HT-29 (cell line): ENCODE data around the gene CD209. TPM values are rescaled to one million over a fixed set of nuclear protein-coding genes. Genes with fewer than 3 reads are reported as not detected.

Source experiments
- DNase-seq: peaks from one replicate; pipeline ENCODE4 v3.0.0-alpha.2; 2015; ENCODE audit warnings: low spot score
- total RNA-seq: library from RNA; depleted of rRNA; stranded (reverse); fragments of >200 nt; shearing (Covaris generic); gene quantifications from 2 replicates; pipeline ENCODE4 v1.2.3, GENCODE V29; 2014

Gene CD209
- total RNA-seq, 1 experiment from 2014 or later = not detected

DNA sequence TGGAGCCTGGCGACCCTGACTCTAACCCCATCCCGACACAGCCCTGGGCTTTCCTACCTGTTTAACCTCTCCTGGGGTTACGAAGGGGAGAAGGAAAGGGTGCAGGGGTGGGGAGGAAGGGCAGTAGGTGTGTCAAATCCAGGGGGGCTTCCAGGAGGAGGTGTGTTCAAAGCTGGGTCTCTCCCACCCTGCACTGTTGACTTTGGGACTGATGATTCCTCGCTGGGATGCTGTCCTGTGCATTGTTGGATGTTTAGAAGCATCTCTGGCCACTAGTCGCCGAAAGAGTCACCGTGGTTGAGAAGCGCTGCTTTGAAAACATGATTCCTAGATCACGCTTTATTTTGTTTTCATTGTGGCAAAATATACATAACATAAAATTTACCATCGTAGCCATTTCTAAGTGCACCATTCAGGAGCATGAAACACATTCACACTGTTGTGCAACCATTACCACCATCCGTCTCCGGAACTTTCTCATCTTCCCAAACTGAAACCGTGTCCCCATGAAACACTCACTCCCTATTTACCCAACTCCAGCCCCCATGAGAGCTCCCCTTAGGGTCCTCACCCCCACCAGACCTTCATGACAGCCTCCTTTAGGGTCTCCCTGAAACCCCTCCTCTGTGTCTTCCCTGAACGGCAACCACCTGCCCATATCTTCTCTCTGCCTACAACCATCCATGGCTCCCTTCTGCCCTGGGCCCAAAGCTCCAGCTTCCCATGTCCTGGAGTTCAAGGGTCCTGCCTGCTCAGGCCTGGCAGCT is 41.0 kb downstream of the CD209 start:
- DNase-seq = no peak

DNA sequence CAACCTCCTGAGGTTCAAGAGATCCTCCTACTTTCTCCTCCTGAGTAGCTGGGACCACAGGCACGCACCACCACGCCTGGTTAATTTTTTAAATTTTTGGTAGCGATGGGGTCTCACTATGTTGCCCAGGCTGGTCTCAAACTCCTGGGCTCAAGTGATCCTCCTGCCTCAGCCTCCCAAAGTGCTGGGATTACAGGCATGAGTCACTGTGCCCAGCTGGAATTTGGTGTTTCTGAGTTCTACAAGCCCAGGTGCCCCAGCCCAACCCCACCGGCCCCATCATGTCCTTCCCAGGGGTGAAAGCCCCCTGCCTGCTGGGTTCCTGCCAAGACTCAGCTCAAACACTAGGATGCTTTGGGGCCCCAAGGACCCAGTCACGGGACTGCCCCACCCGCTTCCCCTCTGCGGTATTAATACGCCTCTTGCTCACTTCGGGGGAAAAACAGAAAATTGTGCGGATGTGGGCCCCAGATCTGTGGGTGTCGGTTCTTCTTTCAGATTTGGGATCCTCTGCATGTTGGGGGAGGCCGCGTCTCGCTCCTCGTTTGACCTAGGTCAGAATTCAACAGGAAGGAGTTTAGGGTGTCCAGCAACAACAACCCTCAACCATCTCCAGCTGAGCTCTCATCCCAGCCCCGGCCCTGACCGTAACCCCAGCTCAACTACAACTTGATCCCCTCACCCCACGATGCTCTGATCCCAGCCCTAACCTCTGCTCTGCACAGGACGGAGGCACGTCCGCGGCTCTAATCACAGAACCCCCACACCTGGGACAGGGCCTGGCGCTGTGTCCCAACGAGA is 41.7 kb downstream of the CD209 start:
- no peak for DNase-seq

DNA sequence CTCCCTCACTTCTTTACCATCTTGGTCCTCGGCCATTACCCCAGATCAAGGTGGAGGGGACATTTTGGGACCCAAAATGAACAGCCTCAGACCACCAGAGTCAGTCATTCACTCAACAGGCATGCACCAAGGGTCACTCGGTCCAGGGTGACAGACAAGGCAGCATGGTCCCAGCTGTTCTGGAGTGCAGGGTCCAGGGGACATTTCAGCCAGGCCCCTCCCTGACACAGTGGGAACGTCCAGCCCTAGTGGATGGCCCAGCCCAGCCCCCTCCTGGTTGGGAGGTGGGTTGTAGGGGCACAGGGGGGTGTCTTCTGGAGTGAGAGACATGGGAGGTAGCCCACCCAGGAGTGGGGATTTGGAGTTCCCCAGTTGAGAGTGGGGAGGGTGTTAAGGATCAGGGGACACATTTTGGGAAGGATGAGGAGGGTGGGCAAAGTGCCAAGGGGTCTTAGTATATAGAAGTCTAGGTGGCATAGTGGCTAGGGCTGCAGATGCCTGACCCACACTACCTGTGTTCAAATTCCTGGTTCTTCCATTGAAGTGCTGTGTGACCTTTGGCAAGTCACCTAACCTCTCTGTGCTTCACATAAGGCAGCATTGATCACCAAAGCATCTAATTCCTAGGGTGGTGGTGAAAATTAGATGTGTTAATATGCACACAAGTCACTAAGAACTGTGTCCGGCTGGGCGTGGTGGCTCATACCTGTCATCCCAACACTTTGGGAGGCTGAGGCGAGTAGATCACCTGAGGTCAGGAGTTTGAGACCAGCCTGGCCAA is 42.9 kb downstream of the CD209 start:
- no peak for DNase-seq

DNA sequence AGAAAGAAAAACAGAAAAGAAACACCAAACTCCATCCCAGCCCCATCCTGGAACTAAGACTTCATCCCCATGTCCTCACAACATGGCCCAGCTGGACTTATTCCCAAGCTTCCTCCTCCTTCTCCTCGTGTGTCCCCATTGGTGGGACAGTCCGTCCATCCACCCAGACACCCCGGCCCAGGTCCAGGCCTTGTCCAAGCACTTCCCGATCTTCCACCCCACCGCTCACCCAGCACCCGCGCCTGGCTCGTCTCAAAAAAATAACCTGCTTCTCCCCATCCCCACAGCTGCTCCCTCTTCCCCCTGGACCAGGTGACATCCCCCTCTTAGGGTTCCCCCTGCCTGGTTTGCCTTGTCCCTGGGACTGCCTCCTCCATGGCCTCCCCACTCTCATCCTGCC is 44.0 kb downstream of the CD209 start:
- no peak for DNase-seq

DNA sequence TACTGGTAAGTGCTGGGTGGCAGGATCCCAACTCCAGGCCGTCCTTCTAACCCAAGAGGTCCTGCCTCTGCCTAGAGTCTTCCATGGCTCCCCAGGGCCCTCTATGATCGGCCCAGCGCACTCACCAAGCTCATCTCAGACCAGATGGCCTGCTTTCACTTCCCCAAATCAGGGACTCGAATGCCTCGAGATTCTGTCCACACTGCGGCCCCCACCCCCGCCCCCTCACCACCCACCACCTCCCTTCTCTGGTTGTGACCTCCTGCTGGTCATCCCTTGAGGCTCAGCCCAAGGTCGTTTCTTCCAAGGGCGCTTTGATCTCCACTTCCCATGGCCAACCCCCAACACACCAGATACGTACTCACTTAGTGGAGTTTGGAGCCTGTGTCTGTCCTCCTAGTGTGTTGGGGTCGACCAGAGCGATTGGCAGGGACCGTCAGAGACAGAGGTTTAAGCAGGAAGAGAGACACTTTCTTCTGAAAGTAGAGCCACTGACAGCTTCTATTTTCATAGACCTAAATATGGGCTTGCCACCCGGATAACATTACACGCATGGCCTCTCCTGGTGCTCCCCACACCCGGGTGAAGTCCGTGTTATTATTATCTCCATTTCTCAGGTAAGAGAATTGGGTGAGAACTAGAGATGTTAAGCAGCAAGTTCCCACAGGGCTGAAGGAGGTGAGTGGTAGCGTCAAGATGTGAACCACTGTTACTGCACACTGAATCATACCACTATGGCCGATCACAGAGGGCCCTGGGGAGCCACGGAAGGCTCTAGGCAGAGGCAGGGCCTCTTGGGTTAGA is 45.5 kb downstream of the CD209 start, which contains the start of gene FCER2:
Gene FCER2, minus strand, starts transcription at position 478 of the 804 bp plus-strand sequence. CDS start 2,371 bp downstream, outside the sequence.
- no peak for DNase-seq

DNA sequence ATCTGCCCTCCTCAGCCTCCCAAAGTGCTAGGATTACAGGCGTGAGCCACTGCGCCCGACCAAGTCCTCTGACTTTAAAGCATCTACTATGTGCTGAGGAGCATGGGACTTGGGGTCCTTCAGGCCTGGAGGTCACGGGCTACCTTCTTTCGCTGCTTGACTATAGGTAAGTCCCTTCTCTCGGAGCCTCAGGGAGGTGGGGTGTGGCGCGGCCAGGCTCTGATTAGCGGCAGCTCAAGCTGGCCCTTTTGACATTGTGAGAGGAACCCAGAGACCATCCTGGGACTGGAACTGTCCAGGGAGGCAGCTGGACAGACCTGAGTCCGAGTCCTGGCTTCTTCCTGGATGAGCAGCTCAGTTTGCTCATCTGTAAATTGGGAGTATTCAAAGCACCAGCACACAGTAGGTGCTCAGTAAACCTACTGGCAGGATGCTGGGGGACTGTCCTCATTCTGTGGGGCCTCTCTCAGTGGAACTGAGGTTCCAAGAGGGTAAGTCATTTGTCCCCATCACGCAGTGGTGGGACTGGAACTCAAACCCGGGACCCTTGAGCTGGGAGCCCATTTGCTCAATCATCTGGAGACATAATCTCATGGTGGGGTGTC is 46.2 kb downstream of the CD209 start:
- no peak for DNase-seq

DNA sequence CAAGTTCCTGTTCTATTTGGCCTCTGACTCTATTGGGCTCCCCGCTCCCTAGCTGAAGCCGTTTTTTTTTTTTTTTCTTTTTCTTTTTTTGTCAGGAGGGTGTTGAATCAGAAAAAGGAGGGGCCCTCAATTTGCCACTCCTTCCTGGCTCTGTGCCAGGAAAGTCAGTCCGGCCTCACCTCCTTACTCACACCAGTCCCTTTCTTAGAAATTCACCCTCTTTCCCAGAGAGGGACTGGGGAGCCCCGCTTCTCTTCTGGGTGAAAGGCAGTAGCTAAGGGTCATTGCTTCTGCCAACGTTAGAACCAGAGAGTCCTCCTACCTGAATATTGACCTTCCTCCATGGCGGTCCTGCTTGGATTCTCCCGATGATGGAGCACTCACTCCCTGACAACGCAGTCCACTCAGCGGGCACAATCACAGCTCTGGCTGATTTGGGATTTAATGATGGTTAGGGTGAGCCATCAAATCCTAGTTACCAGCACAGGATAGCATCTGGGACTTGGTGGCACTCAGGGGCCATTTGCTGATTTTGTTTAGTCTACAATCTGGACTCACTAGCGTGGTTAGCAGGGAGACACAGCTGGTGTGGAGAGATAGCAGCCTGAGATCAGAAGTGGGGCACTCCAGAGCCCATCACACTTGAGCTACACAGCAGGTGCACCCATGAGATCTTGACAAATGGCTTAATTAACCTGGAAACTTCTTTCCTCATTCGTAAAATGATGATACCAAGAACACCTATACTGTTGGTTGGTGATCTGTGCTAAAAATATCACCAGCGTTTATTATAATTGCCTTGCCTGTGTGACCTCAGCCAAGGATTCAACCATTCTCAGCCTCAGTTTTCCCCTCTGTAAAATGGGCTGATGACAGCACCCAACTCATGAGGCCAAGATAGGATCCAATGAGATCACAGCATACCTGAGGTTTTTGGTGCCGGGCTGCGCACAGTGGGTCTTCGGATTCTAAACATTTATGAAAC is 47.6 kb downstream of the CD209 start:
- no peak for DNase-seq

DNA sequence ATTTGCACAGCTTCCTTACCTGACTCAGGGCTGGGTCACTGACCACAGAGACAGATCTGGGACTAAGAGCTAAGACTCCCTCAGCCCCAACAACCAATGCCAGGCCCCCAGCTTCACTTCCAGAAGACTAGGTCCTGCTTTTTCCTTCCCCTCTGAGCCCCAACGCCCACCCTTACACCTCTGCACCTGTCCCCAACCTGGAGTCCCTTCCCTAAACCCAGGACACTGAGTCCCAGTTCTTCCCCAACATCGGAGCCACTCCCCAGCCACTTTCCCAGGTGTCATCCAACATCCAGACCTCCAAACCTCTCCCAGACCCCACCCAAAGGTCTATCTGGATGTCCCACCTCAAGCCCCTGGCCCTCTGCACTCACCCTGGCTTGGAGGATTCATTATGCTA is 48.3 kb downstream of the CD209 start:
- DNase-seq = no peak

DNA sequence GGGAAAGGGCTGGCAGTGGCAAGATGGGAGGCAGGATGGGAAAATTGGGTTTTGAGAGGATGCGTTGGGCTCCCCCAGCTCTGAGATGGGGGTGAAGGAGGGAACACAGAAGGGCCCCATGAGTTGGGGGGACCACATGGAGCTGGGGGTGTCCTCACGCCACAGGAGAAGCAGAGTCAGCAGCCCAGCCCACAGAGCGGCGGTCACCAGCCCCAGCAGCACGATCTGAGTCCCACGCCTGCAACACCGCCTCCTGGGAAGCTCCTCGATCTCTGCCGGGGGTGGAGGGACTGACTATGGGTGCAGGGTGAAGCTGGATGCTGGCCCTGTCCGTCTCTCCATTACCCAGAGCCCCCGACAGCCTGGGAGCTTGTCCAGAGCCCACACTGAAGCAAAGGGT is 48.8 kb downstream of the CD209 start:
- no peak for DNase-seq

DNA sequence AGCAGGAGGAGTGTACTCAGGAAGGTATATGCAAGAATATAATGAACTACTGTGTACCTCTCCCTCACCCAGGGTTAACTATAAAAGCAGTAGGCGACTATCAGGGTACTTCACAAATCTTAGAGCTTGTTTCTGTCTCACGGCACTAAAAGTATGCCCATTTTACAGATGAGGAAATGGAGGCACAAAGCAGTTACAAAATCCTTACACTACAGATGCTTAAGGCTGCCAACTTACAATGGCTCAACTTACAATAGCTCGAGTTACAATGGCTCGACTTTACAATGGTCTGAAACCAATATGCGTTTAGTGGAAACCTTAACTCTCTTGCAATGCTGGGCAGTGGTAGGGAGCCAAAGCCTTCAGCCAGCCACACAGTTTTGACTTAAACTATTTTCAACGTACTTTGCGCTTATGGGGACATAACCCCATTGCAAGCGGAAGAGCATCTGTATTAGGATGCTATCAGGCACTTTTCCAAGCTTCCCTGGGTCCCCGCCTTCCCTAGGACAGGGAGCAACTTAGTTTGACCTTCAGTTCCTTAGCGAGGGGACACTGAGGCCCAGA is 49.5 kb downstream of the CD209 start:
- DNase-seq = no peak

DNA sequence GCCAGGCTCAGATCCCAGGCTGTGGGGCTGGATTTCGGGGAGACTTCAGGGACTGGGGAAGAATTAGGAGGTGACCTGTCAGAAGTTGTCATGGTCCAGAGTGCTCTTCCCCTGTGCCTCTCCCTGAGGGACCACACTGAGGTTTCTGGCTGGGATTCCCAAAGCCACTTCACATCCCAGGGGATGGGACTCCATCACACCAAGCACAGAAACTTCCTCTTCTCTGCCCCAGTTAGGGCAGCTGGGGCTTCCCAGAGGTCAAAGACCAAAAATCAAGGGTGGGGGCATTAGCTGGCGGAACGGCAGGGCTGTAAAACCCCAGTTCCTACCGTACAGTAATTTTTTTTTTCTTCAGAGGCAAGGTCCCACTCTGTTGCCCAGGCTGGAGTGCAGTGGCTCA is 52.8 kb downstream of the CD209 start:
- DNase-seq = no peak

DNA sequence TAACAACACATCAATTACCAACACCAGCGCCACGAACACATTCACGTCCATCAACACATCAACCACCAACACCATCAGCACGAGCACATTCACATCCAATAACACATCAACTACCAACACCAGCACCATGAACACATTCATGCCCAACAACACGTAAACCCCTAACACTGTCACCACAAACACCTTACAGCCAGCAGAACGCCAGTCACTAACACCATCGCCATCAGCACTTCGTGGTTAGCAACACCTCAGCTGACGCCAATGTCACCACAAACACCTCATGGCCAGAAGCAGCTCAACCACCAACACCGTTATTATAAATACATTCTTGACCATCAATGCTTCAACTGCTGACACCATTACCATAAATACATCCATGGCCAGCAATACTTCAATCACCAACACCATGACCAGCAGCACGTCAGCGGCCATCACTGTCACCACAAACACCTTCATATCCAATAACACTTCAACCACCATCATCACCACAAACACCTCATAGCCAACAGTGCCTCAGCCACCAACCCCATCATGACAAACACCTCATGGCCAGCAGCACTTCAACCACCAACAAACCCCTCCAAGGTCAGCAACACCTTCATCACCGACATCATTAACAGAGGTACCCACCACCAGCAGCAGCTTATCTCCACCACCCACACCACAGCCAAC is 54.8 kb downstream of the CD209 start:
- DNase-seq = no peak

DNA sequence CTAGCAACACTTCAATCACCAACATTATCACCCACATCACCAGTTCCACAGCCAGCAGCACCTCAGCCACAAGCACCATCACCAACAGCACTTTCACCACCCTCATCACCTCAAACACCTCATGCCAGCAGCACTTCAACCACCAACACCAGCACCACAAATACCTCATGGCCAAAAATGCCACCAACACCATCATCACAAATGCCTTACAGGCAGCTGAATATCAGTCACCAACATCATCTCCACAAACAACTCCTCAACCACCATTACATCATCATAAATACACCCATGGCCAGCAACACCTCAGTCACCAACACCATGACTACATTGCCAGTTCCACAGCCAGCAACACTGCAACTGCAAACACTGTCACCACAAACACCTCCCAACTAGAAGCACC is 55.8 kb downstream of the CD209 start:
- no peak for DNase-seq

DNA sequence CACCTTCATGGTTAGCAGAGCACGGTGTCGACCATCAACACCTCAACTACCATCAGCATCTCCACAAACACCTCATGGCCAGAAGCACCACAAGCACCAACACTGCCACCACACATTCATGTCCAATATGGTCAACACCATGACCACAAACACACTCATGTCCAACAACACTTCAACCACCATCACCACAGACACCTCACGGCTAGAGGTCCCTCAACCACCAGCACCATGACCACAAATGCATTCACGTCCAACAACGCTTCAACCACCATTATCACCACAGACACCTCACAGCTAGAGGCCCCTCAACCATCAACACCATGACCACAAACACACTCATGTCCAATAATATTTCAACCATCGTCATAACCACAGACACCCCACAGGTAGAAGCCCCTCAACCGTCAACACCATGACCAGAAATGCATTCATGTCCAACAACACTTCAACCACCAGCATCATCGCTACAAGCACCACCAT is 56.5 kb downstream of the CD209 start:
- DNase-seq = no peak
